ENCODE data around the gene WDSUB1.

Gene WDSUB1

GRCh38 chr2:159251296-159252173 is 35.0 kb downstream of the WDSUB1 start:
- TF ChIP-seq CTCF (IDR thresholded peaks at IDR 0.05), result no peak
- Histone ChIP-seq H3K27me3 (no peaks in the 10 kb centered on the region), H3K36me3 (peaks cover 18 to 35% (median 29%) of the 10 kb centered on the region in 3 donors), H3K4me3 (no peak overlapping the region), H3K4me1 (peaks cover 0 to 21% (median 10%) of the 10 kb centered on the region in 4 donors), H3K27ac (peak overlapping the region in 1 of 2 donors; percentile 80), H3K9me3 (peaks cover 0 to 5% (median 0%) of the 10 kb centered on the region in 3 donors)
- no peak for DNase-seq
- intact Hi-C loops (cut with DNase I; ENCODE audit: low total_unique reads), result no loop called here

- peak overlapping the region; percentile 80 for H3K27ac ChIP-seq
- H3K4me1 ChIP-seq, result peaks cover 0 to 21% (median 10%) of the 10 kb centered on the region in 4 donors
- intact Hi-C loops (cut with DNase I; ENCODE audit: low total_unique reads), result no loop called here
- no peak for TF ChIP-seq CTCF (IDR thresholded peaks at IDR 0.05)
- no peaks in the 10 kb centered on the region for H3K27me3 ChIP-seq
- H3K36me3 ChIP-seq, result peaks cover 30 to 35% (median 34%) of the 10 kb centered on the region in 3 donors
- DNase-seq, result peak; percentile 86 to 87
- H3K4me3 ChIP-seq, result peak overlapping the region in 1 of 2 donors; percentile 0
- peaks cover 0 to 11% (median 0%) of the 10 kb centered on the region in 3 donors for H3K9me3 ChIP-seq
These were observed 36.4 kb downstream of the WDSUB1 start for GRCh38 chr2:159249990-159250715.

GRCh38 chr2:159246325-159246988 is 40.0 kb downstream of the WDSUB1 start:
- no peak overlapping the region for H3K4me3 ChIP-seq
- peaks cover 0 to 11% (median 0%) of the 10 kb centered on the region in 3 donors for H3K9me3 ChIP-seq
- H3K27me3 ChIP-seq, result no peaks in the 10 kb centered on the region
- peaks cover 0 to 22% (median 10%) of the 10 kb centered on the region in 4 donors for H3K4me1 ChIP-seq
- no peak for TF ChIP-seq CTCF (IDR thresholded peaks at IDR 0.05)
- no peak for DNase-seq
- peaks cover 38 to 58% (median 53%) of the 10 kb centered on the region in 3 donors for H3K36me3 ChIP-seq
- H3K27ac ChIP-seq, result no peak overlapping the region
- intact Hi-C loops (cut with DNase I; ENCODE audit: low total_unique reads), result no loop called here

- H3K27me3 ChIP-seq, result no peaks in the 10 kb centered on the region
- H3K9me3 ChIP-seq, result peaks cover 0 to 11% (median 0%) of the 10 kb centered on the region in 3 donors
- peaks cover 59 to 87% (median 73%) of the 10 kb centered on the region in 3 donors for H3K36me3 ChIP-seq
- peaks cover 0 to 13% (median 5%) of the 10 kb centered on the region in 4 donors for H3K4me1 ChIP-seq
- no peak overlapping the region for H3K4me3 ChIP-seq
- DNase-seq, result no peak
- no peak overlapping the region for H3K27ac ChIP-seq
- TF ChIP-seq CTCF (IDR thresholded peaks at IDR 0.05), result no peak
- intact Hi-C loops (cut with DNase I; ENCODE audit: low total_unique reads), result no loop called here
These were observed 43.0 kb downstream of the WDSUB1 start for GRCh38 chr2:159243529-159243928.

- no peak for TF ChIP-seq CTCF (IDR thresholded peaks at IDR 0.05)
- DNase-seq, result no peak
- H3K4me3 ChIP-seq, result no peak overlapping the region
- peaks cover 47 to 84% (median 59%) of the 10 kb centered on the region in 3 donors for H3K36me3 ChIP-seq
- H3K27me3 ChIP-seq, result no peaks in the 10 kb centered on the region
- intact Hi-C loops (cut with DNase I; ENCODE audit: low total_unique reads), result no loop called here
- H3K9me3 ChIP-seq, result no peaks in the 10 kb centered on the region
- peaks cover 0 to 11% (median 0%) of the 10 kb centered on the region in 4 donors for H3K4me1 ChIP-seq
- no peak overlapping the region for H3K27ac ChIP-seq
These were observed 51.6 kb downstream of the WDSUB1 start for GRCh38 chr2:159234868-159235267.

All from tibial artery (tissue), 4 donors.